HG03354 (cell line): ENCODE results near the gene NFIC.

Experiments used
- ATAC-seq: cut with Tn5 transposase; IDR thresholded peaks from one replicate; pipeline ENCODE4 v1.9.1; 2021; ENCODE audit warnings: mild to moderate bottlenecking; ENCODE audit not compliant: unreplicated experiment, poor library complexity, severe bottlenecking

NFIC gene

GRCh38 chr19:3357992-3358688, 8.2 kb upstream of the NFIC start:
- no peak for ATAC-seq

- ATAC-seq, result no peak
Measured at GRCh38 chr19:3358689-3359014, 7.7 kb upstream of the NFIC start.

- no peak for ATAC-seq
Measured at GRCh38 chr19:3359015-3359918, 7.1 kb upstream of the NFIC start.

DNA sequence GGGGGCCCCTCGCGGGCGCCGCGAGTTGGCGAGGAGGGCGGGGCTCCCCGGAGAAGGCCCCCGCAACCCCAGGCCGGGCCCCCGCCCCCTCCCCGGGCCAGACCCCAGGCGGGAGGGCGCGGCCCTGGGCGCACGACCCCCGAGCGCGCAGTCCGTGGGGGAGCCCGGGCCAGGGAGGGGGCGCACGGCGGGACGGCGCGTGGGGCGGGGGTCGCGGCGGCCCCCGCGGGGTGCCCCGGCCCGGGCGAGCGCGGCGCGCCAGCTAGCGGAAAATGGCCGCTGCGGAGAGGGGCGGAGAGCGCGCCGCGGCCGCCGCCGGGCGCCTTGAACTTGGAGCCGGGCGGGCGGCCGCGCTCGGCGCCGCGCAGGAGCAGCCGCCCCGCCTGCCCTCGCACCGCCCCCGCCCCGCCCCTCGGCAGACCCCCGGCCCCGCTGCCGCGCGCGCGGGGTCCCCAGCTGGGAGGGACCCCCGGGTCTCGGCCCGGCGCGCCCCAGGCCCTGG, 6.4 kb upstream of the NFIC start:
- ATAC-seq, result no peak

DNA sequence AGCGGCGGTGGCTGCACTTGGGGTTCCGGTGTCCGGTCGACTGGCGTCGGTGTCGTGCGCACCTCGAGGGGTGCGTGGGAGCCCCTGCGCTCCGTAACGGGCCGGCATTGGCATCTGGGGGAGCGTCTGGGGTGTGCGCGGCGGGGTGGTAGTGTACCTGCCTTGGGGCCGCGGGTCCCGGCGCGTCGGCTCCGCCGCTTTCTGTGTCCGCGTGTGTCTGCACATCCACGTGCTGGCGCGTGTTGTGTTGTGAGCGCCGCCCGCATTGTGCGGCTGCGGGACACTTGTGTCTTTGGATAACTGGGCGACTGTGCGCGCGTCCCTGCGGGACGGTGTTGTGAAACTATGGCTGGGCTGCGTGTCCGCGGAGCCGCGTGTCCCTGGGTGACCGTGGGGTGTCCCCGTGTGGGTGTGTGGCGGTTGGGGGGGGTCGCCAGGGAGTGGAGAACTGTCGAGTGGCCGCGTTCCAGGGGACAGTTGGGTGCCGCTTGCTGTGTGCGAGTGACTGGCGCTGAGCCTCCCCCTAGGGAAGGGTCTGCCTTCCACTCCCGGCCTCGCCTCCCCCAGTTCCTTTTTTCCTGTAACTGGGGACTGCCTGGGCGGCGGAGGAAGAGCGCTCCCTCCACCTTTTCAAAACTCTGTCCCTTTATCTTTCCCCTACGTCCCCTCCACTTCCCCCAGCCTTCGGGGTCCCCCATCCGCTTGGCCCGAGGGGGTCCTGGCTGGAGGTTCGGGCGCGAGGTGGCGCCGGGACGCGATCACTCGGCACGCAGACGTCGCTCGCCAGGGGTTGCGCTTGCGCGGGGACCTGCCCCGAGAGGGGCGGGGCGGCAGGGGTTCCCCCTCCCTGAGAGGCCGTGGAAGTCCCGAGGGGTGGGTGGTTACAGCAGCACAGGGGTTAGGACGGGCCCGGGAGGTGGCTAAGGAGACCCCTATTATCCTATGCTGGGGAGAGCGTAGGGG, 5.7 kb upstream of the NFIC start:
- no peak for ATAC-seq

DNA sequence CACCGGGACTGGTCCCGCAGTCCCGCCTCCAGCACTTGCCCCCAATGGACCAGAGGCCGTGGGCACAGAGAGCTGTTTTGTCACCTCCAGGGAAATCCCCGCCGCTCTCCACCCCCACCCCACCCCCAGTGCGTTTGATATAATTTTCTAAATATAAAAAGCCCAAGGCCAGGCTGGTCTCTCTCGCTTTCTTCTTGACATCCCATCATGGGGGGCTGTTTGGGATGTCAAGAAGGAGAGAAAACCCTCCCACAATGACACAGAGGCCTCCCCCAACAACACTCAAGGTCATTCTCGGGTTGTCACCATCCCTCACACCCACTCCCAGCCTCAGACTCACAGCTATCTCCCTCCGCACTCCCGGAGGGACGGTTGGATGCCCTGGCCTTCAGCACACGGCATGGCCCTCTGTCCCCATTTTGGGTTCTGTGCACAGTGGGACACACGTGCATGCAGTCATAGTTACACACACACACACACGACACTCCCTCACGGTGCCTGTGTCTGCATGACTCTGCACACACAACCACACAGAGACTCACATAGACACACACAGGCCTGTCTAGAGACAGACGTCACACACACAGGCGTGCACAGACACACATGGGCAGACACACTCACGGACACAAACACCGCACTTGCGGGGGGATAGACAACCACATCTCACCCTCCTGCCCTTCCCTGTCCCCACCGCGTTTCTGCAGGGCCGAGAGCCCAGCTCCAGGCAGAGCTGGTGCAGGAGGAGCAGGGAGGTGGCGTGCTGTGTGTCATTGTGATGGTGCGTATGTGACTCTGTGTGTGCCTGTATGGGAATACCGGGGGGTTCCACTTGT, 4.8 kb upstream of the NFIC start:
- ATAC-seq, result no peak

- ATAC-seq, result no peak
Measured at GRCh38 chr19:3362217-3362906, 4.0 kb upstream of the NFIC start.

GRCh38 chr19:3363841-3364500, 2.4 kb upstream of the NFIC start:
- no peak for ATAC-seq

- ATAC-seq, result no peak
Measured at GRCh38 chr19:3364501-3364858, 1.9 kb upstream of the NFIC start.

DNA sequence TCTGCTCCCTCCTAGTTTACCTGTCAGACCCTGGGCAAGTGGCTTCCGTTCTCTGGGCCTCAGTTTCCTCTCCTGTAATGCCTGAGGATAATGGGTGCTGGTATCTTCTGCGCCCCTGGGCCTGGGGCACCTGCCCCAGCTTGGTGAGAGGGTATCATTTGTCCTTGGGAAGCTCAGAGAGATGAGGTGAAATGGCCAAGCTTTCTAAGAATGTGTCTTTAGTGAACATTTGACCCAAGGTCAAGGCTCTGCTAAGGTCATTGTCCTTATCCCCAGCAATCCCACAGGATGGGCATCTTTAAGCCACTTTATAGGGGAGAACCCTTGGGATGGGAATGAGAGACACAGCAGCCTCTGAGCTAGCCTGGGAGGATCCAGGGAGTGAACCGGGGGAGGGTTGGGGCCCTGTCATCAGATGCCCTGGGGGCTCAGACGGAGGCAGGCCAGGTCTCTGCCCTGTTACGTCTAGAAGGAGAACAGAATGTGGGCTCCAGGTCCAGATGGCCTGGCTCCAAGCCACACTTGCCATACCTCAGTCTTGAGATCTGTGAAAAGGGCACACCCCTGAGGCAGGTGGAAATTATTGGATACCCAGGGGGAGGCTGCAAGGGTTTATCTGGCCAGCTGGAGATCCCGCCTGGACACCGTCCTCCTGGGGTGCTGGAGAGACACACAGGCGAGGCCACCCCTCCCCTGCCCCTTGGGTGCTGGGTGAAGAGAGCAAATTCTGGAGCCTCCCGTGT, 1.1 kb upstream of the NFIC start:
- ATAC-seq, result no peak

- no peak for ATAC-seq
Measured at GRCh38 chr19:3366753-3367627, 607 bp downstream of the NFIC start.

DNA sequence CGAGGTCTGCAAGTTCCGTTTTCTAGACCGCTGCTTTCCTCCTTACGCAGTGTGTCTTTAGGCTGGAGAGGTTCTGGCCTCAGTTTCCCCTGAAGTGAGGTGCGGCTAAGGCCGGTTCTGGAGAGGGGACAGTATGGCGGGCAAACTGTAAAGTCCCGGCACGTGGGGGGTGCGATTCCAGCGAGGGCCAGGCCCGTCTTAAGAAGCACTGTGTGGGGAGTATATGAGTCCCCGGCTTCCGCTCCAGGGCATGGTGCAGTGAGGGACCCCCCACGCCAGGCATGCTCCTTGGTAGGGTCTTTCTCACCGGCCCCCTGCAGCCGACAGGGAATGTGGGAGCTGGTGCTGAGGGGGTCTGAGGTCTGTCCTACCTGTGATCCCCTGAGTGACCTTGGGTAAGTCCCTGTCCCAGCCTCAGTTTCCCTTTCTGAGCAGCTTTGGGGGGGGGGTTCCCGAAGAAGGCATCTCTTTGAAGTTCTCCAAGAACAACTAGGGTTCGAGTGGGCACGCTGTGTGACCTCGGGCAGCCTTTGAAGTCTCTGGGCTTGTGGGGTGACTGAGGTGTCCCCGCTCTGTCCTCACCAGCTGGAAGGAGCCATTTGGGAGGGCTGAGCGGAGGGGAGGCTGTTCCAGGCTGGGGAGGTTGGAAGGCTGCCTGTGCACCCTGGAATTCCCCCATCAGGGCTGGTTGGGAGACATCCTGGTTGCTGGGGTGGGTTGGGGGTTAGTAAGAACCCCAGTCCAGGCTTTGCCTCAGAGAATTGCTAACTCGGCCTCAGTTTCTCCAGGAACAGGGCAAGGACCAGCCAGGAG, 1.5 kb downstream of the NFIC start:
- no peak for ATAC-seq

GRCh38 chr19:3368441-3368795, 2.0 kb downstream of the NFIC start:
- ATAC-seq, result no peak

GRCh38 chr19:3368848-3369336, 2.5 kb downstream of the NFIC start:
- no peak for ATAC-seq

GRCh38 chr19:3369337-3370213, 3.2 kb downstream of the NFIC start:
- no peak for ATAC-seq
